PFSK-1 (cell line): ENCODE data around the gene IL9.

Experiments
- POLR2AphosphoS5 ChIP-seq: IDR thresholded peaks from 2 replicates; pipeline ENCODE4 v1.6.1; 2012; ENCODE audit warnings: low read depth, mild to moderate bottlenecking, control low read depth, low read length, moderate library complexity
- REST ChIP-seq, 2 experiments: IDR thresholded peaks; 2 replicates each; pipeline versions ENCODE4 v1.6.1 to v1.8.0; 2011 to 2012; ENCODE audit warnings: low read depth in 2 of 2, low read length in 2 of 2, control low read depth in 1 of 2, inconsistent platforms in 1 of 2, mild to moderate bottlenecking in 1 of 2, moderate library complexity in 1 of 2; ENCODE audit not compliant: insufficient read depth in 1 of 2

DNA sequence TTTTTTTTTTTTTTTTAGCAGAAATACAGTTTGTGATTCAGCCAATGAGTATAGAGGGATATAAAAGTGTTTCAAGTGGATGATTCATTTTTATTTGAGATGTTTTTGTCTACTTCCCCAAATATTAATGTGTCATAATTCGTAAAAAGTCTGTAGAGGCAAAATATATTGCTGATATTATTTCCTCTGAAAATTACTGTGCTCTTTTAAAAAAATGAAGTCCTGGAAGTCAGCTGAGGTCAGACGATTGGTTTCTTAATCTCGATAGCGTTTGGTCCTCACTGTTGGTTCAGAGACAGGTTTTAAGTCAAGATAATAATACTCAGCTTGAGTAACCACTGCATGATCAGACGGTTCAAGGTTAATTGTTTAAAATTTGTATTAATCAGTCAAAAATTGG, 19.5 kb downstream of the IL9 start:
- TF ChIP-seq REST (IDR thresholded peaks at IDR 0.05; ENCODE audit: insufficient read depth in 1 of 2, low read depth in 2 of 2, low read length in 2 of 2) (no peak), POLR2AphosphoS5 (no peak)
